DND-41 (cell line): ENCODE results near the gene RABGAP1L.

ENCODE experiments used
- EZH2 ChIP-seq: IDR thresholded peaks from 3 replicates; pipeline ENCODE4 v1.6.1; 2012; ENCODE audit warnings: borderline replicate concordance, low read depth, mild to moderate bottlenecking, moderate library complexity, low read length, inconsistent platforms; ENCODE audit not compliant: severe bottlenecking
- TF ChIP-seq, protein P1 (sequence below): IDR thresholded peaks from 2 replicates; pipeline ENCODE4 v1.5.1; 2012; ENCODE audit warnings: borderline replicate concordance, low read length, moderate library complexity, mild to moderate bottlenecking; ENCODE audit not compliant: poor library complexity, severe bottlenecking; ENCODE audit errors: extremely low read depth

- TF ChIP-seq, protein P1, sequence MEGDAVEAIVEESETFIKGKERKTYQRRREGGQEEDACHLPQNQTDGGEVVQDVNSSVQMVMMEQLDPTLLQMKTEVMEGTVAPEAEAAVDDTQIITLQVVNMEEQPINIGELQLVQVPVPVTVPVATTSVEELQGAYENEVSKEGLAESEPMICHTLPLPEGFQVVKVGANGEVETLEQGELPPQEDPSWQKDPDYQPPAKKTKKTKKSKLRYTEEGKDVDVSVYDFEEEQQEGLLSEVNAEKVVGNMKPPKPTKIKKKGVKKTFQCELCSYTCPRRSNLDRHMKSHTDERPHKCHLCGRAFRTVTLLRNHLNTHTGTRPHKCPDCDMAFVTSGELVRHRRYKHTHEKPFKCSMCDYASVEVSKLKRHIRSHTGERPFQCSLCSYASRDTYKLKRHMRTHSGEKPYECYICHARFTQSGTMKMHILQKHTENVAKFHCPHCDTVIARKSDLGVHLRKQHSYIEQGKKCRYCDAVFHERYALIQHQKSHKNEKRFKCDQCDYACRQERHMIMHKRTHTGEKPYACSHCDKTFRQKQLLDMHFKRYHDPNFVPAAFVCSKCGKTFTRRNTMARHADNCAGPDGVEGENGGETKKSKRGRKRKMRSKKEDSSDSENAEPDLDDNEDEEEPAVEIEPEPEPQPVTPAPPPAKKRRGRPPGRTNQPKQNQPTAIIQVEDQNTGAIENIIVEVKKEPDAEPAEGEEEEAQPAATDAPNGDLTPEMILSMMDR = no peak
- no peak for TF ChIP-seq EZH2
Observed at GRCh38 chr1:174480324-174480723, 321.0 kb downstream of the RABGAP1L start.
